KOPT-K1 (cell line): Measurements from ENCODE around the gene SMC5.
"Not testable (repeated sequence)": the region's sequence is repeated elsewhere in the genome, so short reads cannot be mapped to it uniquely, and the experiment has no call there.

Experiments
- H3K27ac ChIP-seq: fragments of 200-600 bp; sonication (generic); 2 replicates; pipeline ENCODE4 v1.5.1; 2016; ENCODE audit warnings: antibody characterized with exemption, mild to moderate bottlenecking, low read depth, low read length; ENCODE audit not compliant: poor library complexity, severe bottlenecking
- H3K36me3 ChIP-seq: fragments of 200-600 bp; sonication (generic); 2 replicates; pipeline ENCODE4 v1.5.1; 2017; ENCODE audit warnings: antibody characterized with exemption, mild to moderate bottlenecking, low read length, moderate library complexity; ENCODE audit not compliant: insufficient read depth
- H3K9me3 ChIP-seq: fragments of 200-600 bp; sonication (generic); 2 replicates; pipeline ENCODE4 v1.5.1; 2017; ENCODE audit warnings: antibody characterized with exemption, low read length, mild to moderate bottlenecking; ENCODE audit not compliant: insufficient read depth, poor library complexity, severe bottlenecking

The SMC5 gene

GRCh38 chr9:70399141-70399540 lies 140.4 kb downstream of the SMC5 start:
- no peaks in the 10 kb centered on the region for H3K36me3 ChIP-seq
- no peaks in the 10 kb centered on the region for H3K9me3 ChIP-seq
- no peak overlapping the region for H3K27ac ChIP-seq

DNA sequence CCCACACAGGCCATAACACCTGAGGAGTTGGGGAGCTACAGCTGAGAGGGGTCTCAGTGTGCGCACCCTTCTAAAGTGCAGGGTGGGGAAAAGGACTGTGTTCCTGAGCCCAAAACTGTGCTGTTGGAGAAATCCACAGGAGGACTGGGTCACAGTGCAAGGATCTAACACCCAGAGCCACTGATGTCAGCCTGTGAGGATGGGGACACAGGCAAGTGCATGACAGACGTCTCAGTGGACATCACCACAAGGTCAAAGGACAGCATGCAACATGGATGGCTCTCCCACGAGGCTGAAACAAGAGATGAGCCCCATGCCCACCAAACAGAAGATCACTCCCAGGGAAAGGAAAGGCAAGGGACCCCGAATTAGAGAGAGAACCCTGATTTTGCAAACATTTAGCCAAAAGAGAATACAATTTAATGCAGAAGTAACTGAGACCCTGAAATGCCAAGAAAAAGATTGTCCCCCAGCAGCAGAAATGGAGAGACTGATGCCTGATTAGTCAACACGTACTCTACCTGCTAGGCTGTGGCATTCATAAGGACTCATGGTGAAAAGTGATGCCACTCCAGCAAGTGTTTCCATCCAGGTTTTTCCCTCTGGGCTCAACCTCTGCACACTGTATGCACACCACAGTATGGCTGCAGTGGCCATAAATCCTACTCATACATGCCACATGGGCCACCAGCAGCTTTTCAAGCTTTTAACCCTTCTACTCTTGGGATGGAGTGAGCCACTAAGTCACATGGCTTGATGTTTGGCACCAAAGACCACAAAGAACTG lies 141.5 kb downstream of the SMC5 start:
- H3K36me3 ChIP-seq: no peaks in the 10 kb centered on the region
- no peaks in the 10 kb centered on the region for H3K9me3 ChIP-seq
- H3K27ac ChIP-seq: no peak overlapping the region

DNA sequence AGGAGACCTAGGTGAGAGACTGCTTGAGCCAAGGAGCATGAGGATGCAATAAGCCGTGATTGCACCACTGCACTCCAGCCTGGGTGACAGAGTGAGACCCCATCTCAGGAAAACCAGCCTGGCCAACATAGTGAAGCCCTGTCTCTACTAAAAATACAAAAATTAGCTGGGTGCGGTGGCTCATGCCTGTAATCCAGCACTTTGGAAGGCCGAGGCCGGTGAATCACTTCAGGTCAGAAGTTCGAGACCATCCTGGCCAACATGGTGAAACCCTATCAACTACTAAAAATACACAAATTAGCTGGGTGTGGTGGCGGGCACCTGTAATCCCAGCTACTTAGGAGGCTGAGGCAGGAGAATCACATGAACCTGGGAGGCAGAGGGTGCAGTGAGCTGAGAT lies 142.5 kb downstream of the SMC5 start:
- H3K27ac ChIP-seq, H3K9me3 ChIP-seq, H3K36me3 ChIP-seq: not testable (repeated sequence)

- H3K9me3 ChIP-seq: no peaks in the 10 kb centered on the region
Measured at GRCh38 chr9:70402213-70402612, 143.4 kb downstream of the SMC5 start.

DNA sequence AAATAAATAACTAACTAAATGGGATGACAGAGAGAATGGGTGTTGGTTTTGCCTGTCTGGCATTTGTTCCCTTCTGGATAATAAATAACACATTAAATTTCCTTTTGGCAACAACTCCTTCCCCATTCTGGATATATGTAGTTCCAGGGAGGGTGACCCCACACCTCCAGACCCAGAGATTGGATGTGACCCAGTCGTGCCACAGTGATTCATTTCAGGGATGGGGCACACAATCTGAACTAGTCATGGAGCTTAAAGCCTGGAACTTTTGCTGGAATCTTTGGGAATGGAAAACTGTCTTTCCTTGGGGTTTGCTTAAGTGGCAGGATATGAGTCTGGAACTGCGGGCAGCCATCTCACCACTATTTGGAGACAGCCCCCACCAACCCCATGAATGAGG lies 144.4 kb downstream of the SMC5 start:
- Histone ChIP-seq H3K36me3 (no peaks in the 10 kb centered on the region), H3K27ac (no peak overlapping the region), H3K9me3 (no peaks in the 10 kb centered on the region)

More at GRCh38 chr9:70402213-70402612, 143.4 kb downstream of the SMC5 start:
- no peak overlapping the region for H3K27ac ChIP-seq
- H3K36me3 ChIP-seq: no peaks in the 10 kb centered on the region

GRCh38 chr9:70403618-70404025 lies 144.8 kb downstream of the SMC5 start:
- Histone ChIP-seq H3K27ac (no peak overlapping the region), H3K9me3 (no peaks in the 10 kb centered on the region), H3K36me3 (no peaks in the 10 kb centered on the region)

DNA sequence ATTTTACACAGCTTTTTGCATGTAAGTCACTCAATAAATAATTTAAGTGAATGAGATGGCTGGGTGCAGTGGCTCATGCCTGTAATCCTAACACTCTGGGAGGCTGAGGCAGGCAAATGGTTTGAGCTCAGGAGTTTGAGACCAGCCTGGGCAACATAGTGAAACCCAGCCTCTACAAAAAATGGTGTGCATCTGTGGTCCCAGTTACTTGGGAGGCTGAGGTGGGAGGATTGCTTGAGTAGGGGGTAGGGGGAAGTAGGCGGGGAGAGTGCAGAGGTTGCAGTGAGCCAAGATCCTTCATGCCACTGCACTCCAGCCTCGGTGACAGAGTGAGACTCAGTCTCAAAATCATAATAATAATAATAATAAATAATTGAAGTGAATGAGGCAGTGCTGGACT lies 145.5 kb downstream of the SMC5 start:
- Histone ChIP-seq H3K27ac (no peak overlapping the region), H3K9me3 (no peaks in the 10 kb centered on the region), H3K36me3 (no peaks in the 10 kb centered on the region)
